Esophagus squamous epithelium (tissue), 4 donors: ENCODE results near the gene EFCAB5.

ENCODE experiments used
- POLR2A ChIP-seq, 4 donors: fragments of 450-650 bp; IDR thresholded peaks; one replicate each; pipeline ENCODE4 v1.6.1; 2017; ENCODE audit warnings: antibody characterized with exemption in 4 of 4, mild to moderate bottlenecking in 4 of 4, moderate library complexity in 3 of 4
- TF ChIP-seq, protein P1 (sequence below), 6 experiments: fragments of 450-650 bp in 4 of 6; fragments of 200-600 bp in 2 of 6; sonication (generic) in 2 of 6; IDR thresholded peaks; one replicate each; pipeline ENCODE4 v1.5.1; 2016 to 2019; ENCODE audit warnings: antibody characterized with exemption in 6 of 6, mild to moderate bottlenecking in 4 of 6, moderate library complexity in 4 of 6

DNA sequence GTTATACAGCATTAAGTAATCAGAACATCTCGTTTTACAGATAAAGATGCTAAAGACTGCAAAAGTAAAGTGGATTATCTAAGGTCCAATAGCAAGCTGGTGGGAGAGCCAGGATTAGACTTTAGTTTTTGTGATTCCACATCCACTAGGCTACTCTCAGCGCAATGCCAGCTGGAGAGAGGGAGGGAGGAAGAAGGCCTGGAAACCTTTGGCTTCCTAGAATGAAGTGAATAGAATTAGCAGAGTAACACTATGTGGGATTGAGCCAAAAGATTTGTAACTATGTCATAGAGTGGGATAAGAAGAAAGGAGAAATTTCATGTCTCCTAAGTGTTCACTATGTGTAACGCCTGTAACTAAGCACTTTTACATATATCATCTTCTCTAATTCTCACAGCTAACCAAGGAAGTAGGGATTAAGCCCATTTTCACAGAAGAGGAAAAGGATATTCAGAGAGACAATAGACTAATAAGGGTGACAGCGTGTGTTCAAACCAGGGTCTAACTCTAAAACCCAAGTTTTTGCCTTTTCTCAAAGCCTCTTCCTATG is 149.8 kb downstream of the EFCAB5 start:
- TF ChIP-seq, protein P1, sequence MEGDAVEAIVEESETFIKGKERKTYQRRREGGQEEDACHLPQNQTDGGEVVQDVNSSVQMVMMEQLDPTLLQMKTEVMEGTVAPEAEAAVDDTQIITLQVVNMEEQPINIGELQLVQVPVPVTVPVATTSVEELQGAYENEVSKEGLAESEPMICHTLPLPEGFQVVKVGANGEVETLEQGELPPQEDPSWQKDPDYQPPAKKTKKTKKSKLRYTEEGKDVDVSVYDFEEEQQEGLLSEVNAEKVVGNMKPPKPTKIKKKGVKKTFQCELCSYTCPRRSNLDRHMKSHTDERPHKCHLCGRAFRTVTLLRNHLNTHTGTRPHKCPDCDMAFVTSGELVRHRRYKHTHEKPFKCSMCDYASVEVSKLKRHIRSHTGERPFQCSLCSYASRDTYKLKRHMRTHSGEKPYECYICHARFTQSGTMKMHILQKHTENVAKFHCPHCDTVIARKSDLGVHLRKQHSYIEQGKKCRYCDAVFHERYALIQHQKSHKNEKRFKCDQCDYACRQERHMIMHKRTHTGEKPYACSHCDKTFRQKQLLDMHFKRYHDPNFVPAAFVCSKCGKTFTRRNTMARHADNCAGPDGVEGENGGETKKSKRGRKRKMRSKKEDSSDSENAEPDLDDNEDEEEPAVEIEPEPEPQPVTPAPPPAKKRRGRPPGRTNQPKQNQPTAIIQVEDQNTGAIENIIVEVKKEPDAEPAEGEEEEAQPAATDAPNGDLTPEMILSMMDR (IDR thresholded peaks at IDR 0.05) = no peak
- TF ChIP-seq POLR2A (IDR thresholded peaks at IDR 0.05) = no peak
